GM18873 (cell line): ENCODE measurements around the gene CTSZ.
"Not testable (repeated sequence)": the region's sequence is repeated elsewhere in the genome, so short reads cannot be mapped to it uniquely, and the experiment has no call there.

Experiments
- ATAC-seq: cut with Tn5 transposase; IDR thresholded peaks from one replicate; pipeline ENCODE4 v1.9.1; 2021; ENCODE audit warnings: mild to moderate bottlenecking, moderate library complexity, moderate number of reproducible peaks; ENCODE audit not compliant: unreplicated experiment, low FRiP score

CTSZ gene

GRCh38 chr20:58953050-58953449 lies 54.0 kb downstream of the CTSZ start:
- ATAC-seq, result no peak

- ATAC-seq, result no peak
Observed at GRCh38 chr20:58950603-58951002, 56.5 kb downstream of the CTSZ start.

- ATAC-seq, result not testable (repeated sequence)
Observed at GRCh38 chr20:58947797-58948388, 59.2 kb downstream of the CTSZ start.

- ATAC-seq, result no peak
Observed at GRCh38 chr20:58945965-58946631, 61.0 kb downstream of the CTSZ start.
